K562 (cell line): ENCODE measurements around the gene WDR45B. TPM values are rescaled to one million over a fixed set of nuclear protein-coding genes. Genes with fewer than 3 reads are reported as not detected.
A peak's percentile ranks its signal among the peaks of the same experiment; 100 is the strongest.

Experiments
- ATAC-seq: fragments of 200-7000 bp; cut with Tn5 transposase; 3 replicates; pipeline ENCODE4 v1.9.1; 2020; ENCODE audit warnings: moderate library complexity
- BruUV-seq: library from RNA; stranded (reverse); fragments of 400-500 nt; replicated peaks from 2 replicates; lab custom pipeline; 2021; lab: Mats Ljungman, UMichigan
- CTCF ChIA-PET: fragments of 300-600 bp; formaldehyde crosslinking; extraction: SDS; loops from one replicate; lab custom pipeline; 2021; ENCODE audit warnings: low intra/inter-chr PET ratio; lab: Yijun Ruan, JAX
- POLR2A ChIA-PET: fragments of 300-600, 350-650 bp; sonication (Branson Sonifier 250); formaldehyde crosslinking; extraction: SDS; loops from one replicate; lab custom pipeline; 2021; ENCODE audit warnings: antibody characterized with exemption, inconsistent platforms; lab: Yijun Ruan, JAX
- DNase-seq, 4 experiments: peaks; one replicate each; pipeline versions ENCODE4 v3.0.0 to v3.0.0-alpha.2; 2011 to 2018; ENCODE audit warnings: low spot score in 3 of 4, mixed read lengths in 3 of 4; ENCODE audit errors: extremely low read depth in 1 of 4
- FAIRE-seq: peaks from 2 replicates; lab custom pipeline; 2011; peaks lifted over from hg19 to GRCh38; lab: Jason Lieb, UNC
- H2AFZ ChIP-seq: 2 replicates; pipeline ENCODE4 v1.6.0; 2011; ENCODE audit warnings: low read depth, low read length, control low read depth, inconsistent platforms
- H3K27ac ChIP-seq: fragments of 200-600 bp; 3 replicates; pipeline ENCODE4 v1.8.0; 2011; ENCODE audit warnings: low read depth, mild to moderate bottlenecking, control low read depth, inconsistent platforms, low read length, moderate library complexity, mixed read lengths; ENCODE audit errors: extremely low read depth
- H3K27me3 ChIP-seq, 2 experiments: fragments of 300-600 bp in 1 of 2; 2 replicates in 1 of 2; 3 replicates in 1 of 2; pipeline versions ENCODE4 v1.6.0 to v1.8.0; 2011; ENCODE audit warnings: inconsistent platforms in 2 of 2, low read length in 2 of 2, mild to moderate bottlenecking in 1 of 2, mixed read lengths in 1 of 2, moderate library complexity in 1 of 2; ENCODE audit not compliant: control insufficient read depth in 2 of 2, insufficient read depth in 2 of 2
- H3K36me3 ChIP-seq: fragments of 300-600 bp; 3 replicates; pipeline ENCODE4 v1.8.0; 2011; ENCODE audit warnings: mild to moderate bottlenecking, low read length, inconsistent platforms; ENCODE audit not compliant: control insufficient read depth, insufficient read depth
- H3K4me1 ChIP-seq, 2 experiments: fragments of 200-600 bp in 1 of 2; replicated peaks in 1 of 2; 2 replicates in 1 of 2; 3 replicates in 1 of 2; pipeline versions ENCODE4 v1.5.1 to v1.8.0; 2011; ENCODE audit warnings: inconsistent platforms in 2 of 2, low read length in 2 of 2, mild to moderate bottlenecking in 1 of 2, mixed read lengths in 1 of 2, moderate library complexity in 1 of 2; ENCODE audit not compliant: control insufficient read depth in 2 of 2, insufficient read depth in 2 of 2
- H3K4me2 ChIP-seq: 2 replicates; pipeline ENCODE4 v1.6.1; 2011; ENCODE audit warnings: low read length, control low read depth, inconsistent platforms, mixed read lengths; ENCODE audit not compliant: insufficient read depth
- H3K4me3 ChIP-seq: fragments of 200-600 bp; sonication (generic), shearing (Covaris generic); 2 replicates; pipeline ENCODE4 v1.5.1; 2016; ENCODE audit warnings: control low read depth, inconsistent platforms
- H3K79me2 ChIP-seq: fragments of 200-600 bp; 3 replicates; pipeline ENCODE4 v1.8.0; 2011; ENCODE audit warnings: low read length, inconsistent platforms; ENCODE audit not compliant: control insufficient read depth, insufficient read depth
- H3K9ac ChIP-seq, 2 experiments: 2 replicates each; pipeline versions ENCODE4 v1.6.0 to v1.6.1; 2011; ENCODE audit warnings: low read depth in 2 of 2, low read length in 2 of 2, control low read depth in 1 of 2, inconsistent platforms in 1 of 2, mild to moderate bottlenecking in 1 of 2, mixed read lengths in 1 of 2; ENCODE audit not compliant: insufficient read depth in 1 of 2
- H3K9me1 ChIP-seq: one replicate; pipeline ENCODE4 v1.6.0; 2011; ENCODE audit warnings: inconsistent platforms, mild to moderate bottlenecking, low read length, moderate library complexity; ENCODE audit not compliant: control insufficient read depth, insufficient read depth
- H3K9me3 ChIP-seq: replicated peaks from 2 replicates; pipeline ENCODE4 v1.5.1; 2011; ENCODE audit warnings: low read depth, low read length, inconsistent platforms; ENCODE audit not compliant: control insufficient read depth, insufficient read depth
- H4K20me1 ChIP-seq: replicated peaks from 2 replicates; pipeline ENCODE4 v1.6.1; 2011; ENCODE audit warnings: low read length, inconsistent platforms, mixed read lengths; ENCODE audit not compliant: control insufficient read depth, insufficient read depth
- IRF1 ChIP-seq: sonication (generic); formaldehyde crosslinking; IDR thresholded peaks from 2 replicates; pipeline ENCODE4 v1.8.0; 2022; ENCODE audit warnings: missing genetic modification reagents, mild to moderate bottlenecking, borderline replicate concordance
- POLR2G ChIP-seq: fragments of 200-400 bp; formaldehyde crosslinking; IDR thresholded peaks from 2 replicates; pipeline ENCODE4 v1.6.1; 2017; ENCODE audit warnings: low read depth, mild to moderate bottlenecking, antibody characterized with exemption, low read length, moderate library complexity
- PRPF4 ChIP-seq: fragments of 200-400 bp; formaldehyde crosslinking; IDR thresholded peaks from one replicate; pipeline ENCODE4 v1.6.1; 2017; ENCODE audit warnings: low read length, low read depth, mild to moderate bottlenecking; ENCODE audit not compliant: insufficient read depth, poor library complexity, severe bottlenecking
- RBM22 ChIP-seq: fragments of 200-400 bp; formaldehyde crosslinking; IDR thresholded peaks from 2 replicates; pipeline ENCODE4 v1.6.1; 2018; ENCODE audit warnings: low read length, low read depth; ENCODE audit not compliant: poor library complexity, severe bottlenecking
- TRIM24 ChIP-seq, 2 experiments: fragments of 450-650 bp; IDR thresholded peaks; 2 replicates each; pipeline ENCODE4 v1.6.1; 2016
- YY1 ChIP-seq, 3 experiments: IDR thresholded peaks; 2 replicates each; pipeline ENCODE4 v1.6.1; 2011; ENCODE audit warnings: low read length in 2 of 3, mild to moderate bottlenecking in 2 of 3, moderate library complexity in 2 of 3, borderline replicate concordance in 1 of 3, control low read depth in 1 of 3, low read depth in 1 of 3; ENCODE audit not compliant: insufficient read depth in 3 of 3, insufficient replicate concordance in 2 of 3, control insufficient read depth in 1 of 3, insufficient read length in 1 of 3; ENCODE audit errors: extremely low read depth in 1 of 3
- ZBED1 ChIP-seq: IDR thresholded peaks from 2 replicates; pipeline ENCODE4 v1.6.1; 2014
- ZBTB11 ChIP-seq, 3 experiments: fragments of 200-800 bp in 1 of 3; fragments of 250-450 bp in 1 of 3; fragments of 450-650 bp in 1 of 3; sonication (Bioruptor Pico) in 1 of 3; sonication (Bioruptor generic) in 1 of 3; formaldehyde crosslinking in 1 of 3; IDR thresholded peaks; 2 replicates each; pipeline versions ENCODE4 v1.6.1 to v1.8.0; 2016 to 2022; ENCODE audit warnings: mild to moderate bottlenecking in 2 of 3, missing genetic modification characterization in 2 of 3, missing compliant biosample characterization in 1 of 3, moderate library complexity in 1 of 3
- ZNF121 ChIP-seq: sonication (generic); formaldehyde crosslinking; conservative IDR thresholded peaks from 2 replicates; pipeline ENCODE4 v1.8.0; 2022; ENCODE audit warnings: missing genetic modification reagents
- WGBS: fragments of 100-300 bp; shearing (Covaris generic); methylation state at CpG from one replicate; pipeline ENCODE4 v1.1.6; 2016; ENCODE audit warnings: low coverage, mixed read lengths; ENCODE audit not compliant: insufficient coverage; ENCODE audit errors: missing lambda C conversion rate; 5-methylcytosine and 5-hydroxymethylcytosine counted together
- in situ Hi-C: fragments of 300-500 bp; cut with MboI; formaldehyde crosslinking; loops from 4 replicates; pipeline ENCODE4 v1.15.0; 2018; ENCODE audit warnings: inconsistent platforms, mixed read lengths
- intact Hi-C: fragments of 100-400 bp; cut with micrococcal nuclease; formaldehyde crosslinking; loops from 2 replicates; pipeline ENCODE4 v1.14.2; 2022
- polyA plus RNA-seq, 8 experiments: library from polyadenylated mRNA; depleted of rRNA in 4 of 8; stranded (reverse) in 5 of 8; unstranded in 3 of 8; fragments of >200 nt; fragmentation: Nextera tagmentation in 2 of 8; fragmentation: Illumina TruSeq in 1 of 8; extraction: Ambion mirVana in 2 of 8; extraction: Trizol in 1 of 8; gene quantifications; 2 replicates each; pipeline versions ENCODE4 v1.2.1 to v1.2.3, GENCODE V29; 2011 to 2014; ENCODE audit warnings: inconsistent platforms in 1 of 8, missing spikeins in 1 of 8
- total RNA-seq, 7 experiments: library from RNA; depleted of rRNA in 6 of 7; stranded (reverse); fragments of >200 nt in 6 of 7; fragmentation: Illumina TruSeq in 2 of 7; extraction: Trizol in 2 of 7; gene quantifications; 2 replicates each; pipeline versions ENCODE4 v1.2.1 to v1.2.3, GENCODE V29; 2011 to 2021; ENCODE audit warnings: low replicate concordance in 1 of 7

WDR45B gene
- total and polyA plus RNA-seq, 9 of the 15 experiments (the other 6 are each of a cell fraction or from before 2014, with no cell fraction given) = 0.72 to 74.4 (median 35.9) TPM

GRCh38 chr17:82598256-82599119, 49.8 kb downstream of the WDR45B start:
- Histone ChIP-seq H3K4me2 (no peak overlapping the region), H3K27ac (no peak overlapping the region), H3K9me1 (peaks cover 3% of the 10 kb centered on the region), H2AFZ (no peak overlapping the region), H3K36me3 (peaks cover 96% of the 10 kb centered on the region; the same call in 2 of the 3 replicates), H3K27me3 (no peaks in the 10 kb centered on the region), H3K79me2 (peaks cover 15% of the 10 kb centered on the region), H3K9me3 (no peaks in the 10 kb centered on the region), H3K9ac (no peak overlapping the region), H3K4me3 (no peak overlapping the region), H4K20me1 (no peaks in the 10 kb centered on the region), H3K4me1 (peaks cover 0 to 18% of the 10 kb centered on the region in 2 experiments; a peak in 3 of 5 replicates)
- in situ Hi-C loops (no loop called here), intact Hi-C loops (no loop called here)
- ATAC-seq (no peak), DNase-seq (no peak), FAIRE-seq (no peak)
- WGBS = 94% methylated on average over 19 of the region's 23 CpGs
- no TSS peak for BruUV-seq
- CTCF ChIA-PET = no interaction called here
- POLR2A ChIA-PET = no interaction called here
- TF ChIP-seq RBM22 (peak; percentile 24), ZBTB11 (CRISPR knock-in tag; IDR thresholded peaks at IDR 0.05) (no peak), ZNF121 (peak; percentile 84), ZBED1 (no peak), TRIM24 (IDR thresholded peaks at IDR 0.05) (no peak), YY1 (IDR thresholded peaks at IDR 0.05; ENCODE audit: borderline replicate concordance in 1 of 3, control insufficient read depth in 1 of 3, extremely low read depth in 1 of 3, insufficient read depth in 3 of 3, insufficient read length in 1 of 3, insufficient replicate concordance in 2 of 3, low read depth in 1 of 3, low read length in 2 of 3) (no peak), PRPF4 (no peak), POLR2G (peak; percentile 56; the same call in 1 of the 2 replicates), IRF1 (CRISPR knock-in tag) (no peak)
